Uterus (tissue), 4 donors: Measurements from ENCODE around the gene TM2D1. TPM values are rescaled to one million over a fixed set of nuclear protein-coding genes. Genes with fewer than 3 reads are reported as not detected.
"Not testable (repeated sequence)": the region's sequence is repeated elsewhere in the genome, so short reads cannot be mapped to it uniquely, and the experiment has no call there.

Source experiments
- DNase-seq, 2 donors: peaks; one replicate each; pipeline ENCODE4 v3.0.0-alpha.2; 2019 to 2020
- H3K27ac ChIP-seq, 2 donors: fragments of 200-600 bp; sonication (generic); 1 replicate in 1 of 2; 2 replicates in 1 of 2; pipeline ENCODE4 v1.5.1; 2016 to 2018
- H3K27me3 ChIP-seq, 2 donors: fragments of 200-600 bp; sonication (generic); one replicate each; pipeline ENCODE4 v1.5.1; 2018 to 2019; ENCODE audit warnings: control low read depth in 1 of 2
- H3K36me3 ChIP-seq, 2 donors: fragments of 200-600 bp; sonication (generic); one replicate each; pipeline ENCODE4 v1.5.1; 2019; ENCODE audit warnings: control low read depth in 1 of 2
- H3K4me1 ChIP-seq, 2 donors: fragments of 200-600 bp; sonication (generic); one replicate each; pipeline ENCODE4 v1.5.1; 2018 to 2019; ENCODE audit warnings: control low read depth in 1 of 2
- H3K4me3 ChIP-seq, 2 donors: fragments of 200-600 bp; sonication (generic); 1 replicate in 1 of 2; 2 replicates in 1 of 2; pipeline ENCODE4 v1.5.1; 2018 to 2019; ENCODE audit warnings: mild to moderate bottlenecking in 1 of 2
- H3K9me3 ChIP-seq, 2 donors: fragments of 200-600 bp; sonication (generic); one replicate each; pipeline ENCODE4 v1.5.1; 2019; ENCODE audit warnings: control low read depth in 1 of 2
- POLR2A ChIP-seq, 2 donors: fragments of 450-650 bp; IDR thresholded peaks; one replicate each; pipeline ENCODE4 v1.6.1; 2016; ENCODE audit warnings: antibody characterized with exemption in 2 of 2, mild to moderate bottlenecking in 1 of 2, moderate library complexity in 1 of 2
- intact Hi-C: fragments of 100-400 bp; cut with DNase I; formaldehyde crosslinking; loops from one replicate; pipeline ENCODE4 v1.15.1; 2023; ENCODE audit warnings: low total_unique reads
- total RNA-seq, 4 donors: library from RNA; depleted of rRNA in 3 of 4; stranded (reverse); fragments of >200 nt in 3 of 4; gene quantifications; one replicate each; pipeline versions ENCODE4 v1.1.0 to v1.2.4, GENCODE V29; 2014 to 2023
- TF ChIP-seq, protein P1 (sequence below), 4 experiments: fragments of 200-600 bp in 2 of 4; fragments of 450-650 bp in 2 of 4; sonication (generic) in 2 of 4; IDR thresholded peaks; one replicate each; pipeline ENCODE4 v1.5.1; 2016 to 2019; ENCODE audit warnings: antibody characterized with exemption in 4 of 4, mild to moderate bottlenecking in 2 of 4, moderate library complexity in 1 of 4
- donor health status: DM: yes; HTN: yes; CAD: no.

TM2D1 gene
- total RNA-seq, 4 donors from 2014 or later = 62.2 to 109 (median 87.8) TPM

DNA sequence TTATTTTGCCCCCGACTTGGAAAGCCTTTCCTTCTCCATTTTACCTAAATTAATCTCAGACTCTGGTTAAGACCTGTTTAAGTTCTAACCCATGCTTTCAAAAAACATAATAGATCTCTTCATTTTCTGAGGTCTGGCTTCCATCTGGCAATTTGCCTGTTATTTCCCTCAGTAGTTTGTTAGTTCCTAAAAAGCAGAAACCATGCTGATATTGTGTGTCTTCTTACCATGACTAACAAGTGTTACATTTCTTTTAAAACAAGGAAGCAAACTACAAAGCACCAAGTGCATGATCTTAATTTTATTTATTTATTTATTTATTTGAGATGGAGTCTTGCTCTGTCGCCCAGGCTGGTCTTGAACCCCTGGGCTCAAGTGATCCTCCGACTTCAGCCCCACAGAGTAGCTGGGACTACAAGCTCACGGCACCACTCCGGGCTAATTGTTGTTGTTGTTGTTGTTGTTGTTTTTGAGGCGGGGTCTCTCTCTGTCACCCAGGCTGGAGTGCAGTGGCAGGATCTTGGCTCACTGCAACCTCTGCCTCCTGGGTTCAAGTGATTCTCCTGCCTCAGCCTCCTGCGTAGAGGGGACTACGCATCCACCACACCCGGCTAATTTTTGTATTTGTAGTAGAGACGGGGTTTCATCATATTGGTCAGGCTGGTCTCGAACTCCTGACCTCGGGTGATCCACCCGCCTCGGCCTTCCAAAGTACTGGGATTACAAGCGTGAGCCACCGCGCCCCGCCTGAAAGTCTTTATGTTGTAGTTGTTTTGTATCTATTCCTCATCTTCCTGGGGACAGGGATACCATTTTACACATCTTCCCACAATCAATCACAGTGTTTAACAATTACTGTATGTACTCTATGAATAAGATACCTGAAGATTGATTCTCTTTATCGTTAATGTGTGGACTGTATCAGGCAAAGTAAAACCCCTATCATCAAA is 16.1 kb upstream of the TM2D1 start:
- intact Hi-C loops = no loop called here

GRCh38 chr1:61732726-61733125 is 7.8 kb upstream of the TM2D1 start:
- Histone ChIP-seq H3K4me1 (no peaks in the 10 kb centered on the region), H3K9me3 (no peaks in the 10 kb centered on the region), H3K4me3 (no peak overlapping the region), H3K27me3 (no peaks in the 10 kb centered on the region), H3K27ac (no peak overlapping the region), H3K36me3 (no peaks in the 10 kb centered on the region)
- TF ChIP-seq, protein P1, sequence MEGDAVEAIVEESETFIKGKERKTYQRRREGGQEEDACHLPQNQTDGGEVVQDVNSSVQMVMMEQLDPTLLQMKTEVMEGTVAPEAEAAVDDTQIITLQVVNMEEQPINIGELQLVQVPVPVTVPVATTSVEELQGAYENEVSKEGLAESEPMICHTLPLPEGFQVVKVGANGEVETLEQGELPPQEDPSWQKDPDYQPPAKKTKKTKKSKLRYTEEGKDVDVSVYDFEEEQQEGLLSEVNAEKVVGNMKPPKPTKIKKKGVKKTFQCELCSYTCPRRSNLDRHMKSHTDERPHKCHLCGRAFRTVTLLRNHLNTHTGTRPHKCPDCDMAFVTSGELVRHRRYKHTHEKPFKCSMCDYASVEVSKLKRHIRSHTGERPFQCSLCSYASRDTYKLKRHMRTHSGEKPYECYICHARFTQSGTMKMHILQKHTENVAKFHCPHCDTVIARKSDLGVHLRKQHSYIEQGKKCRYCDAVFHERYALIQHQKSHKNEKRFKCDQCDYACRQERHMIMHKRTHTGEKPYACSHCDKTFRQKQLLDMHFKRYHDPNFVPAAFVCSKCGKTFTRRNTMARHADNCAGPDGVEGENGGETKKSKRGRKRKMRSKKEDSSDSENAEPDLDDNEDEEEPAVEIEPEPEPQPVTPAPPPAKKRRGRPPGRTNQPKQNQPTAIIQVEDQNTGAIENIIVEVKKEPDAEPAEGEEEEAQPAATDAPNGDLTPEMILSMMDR (IDR thresholded peaks at IDR 0.05) = no peak
- TF ChIP-seq POLR2A (IDR thresholded peaks at IDR 0.05) = no peak
- intact Hi-C loops = no loop called here
- no peak for DNase-seq

More for the DNA sequence above, 16.1 kb upstream of the TM2D1 start:
- no peak for TF ChIP-seq POLR2A (IDR thresholded peaks at IDR 0.05)
- TF ChIP-seq, protein P1 (IDR thresholded peaks at IDR 0.05) = no peak
- no peaks in the 10 kb centered on the region for H3K4me1 ChIP-seq
- peak overlapping the region; percentile 94 to 98 for H3K27ac ChIP-seq
- no peaks in the 10 kb centered on the region for H3K36me3 ChIP-seq
- peak overlapping the region in 1 of 2 donors; percentile 93 for H3K4me3 ChIP-seq
- DNase-seq = no peak
- no peaks in the 10 kb centered on the region for H3K9me3 ChIP-seq
- no peaks in the 10 kb centered on the region for H3K27me3 ChIP-seq

GRCh38 chr1:61730679-61731078 is 5.7 kb upstream of the TM2D1 start:
- H3K27me3 ChIP-seq, H3K36me3 ChIP-seq, H3K4me1 ChIP-seq, DNase-seq, intact Hi-C loops, H3K4me3 ChIP-seq, H3K27ac ChIP-seq, H3K9me3 ChIP-seq: not testable (repeated sequence)

DNA sequence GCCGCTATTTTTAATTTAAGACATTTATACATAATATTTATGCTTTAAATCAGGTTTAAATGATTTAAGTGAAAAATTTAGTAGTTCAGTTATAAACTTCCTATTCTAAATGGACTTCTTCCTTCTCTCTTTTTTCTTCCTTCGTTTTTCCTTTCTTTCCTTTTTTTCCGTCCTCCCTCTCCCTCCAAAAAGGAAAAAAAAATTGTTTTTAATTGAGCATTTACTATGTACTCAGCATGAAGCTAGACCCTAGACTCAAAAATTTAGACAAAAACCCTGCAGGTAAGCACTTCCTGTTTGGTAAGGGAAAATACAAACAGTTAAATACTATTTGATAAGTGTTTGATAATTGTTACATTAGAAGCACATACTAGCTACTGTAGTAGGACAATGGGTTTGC is 2.6 kb upstream of the TM2D1 start:
- H3K27ac ChIP-seq = no peak overlapping the region
- H3K9me3 ChIP-seq = no peaks in the 10 kb centered on the region
- peaks cover 0 to 7% of the 10 kb centered on the region in 2 donors for H3K4me1 ChIP-seq
- TF ChIP-seq POLR2A (IDR thresholded peaks at IDR 0.05) = no peak
- TF ChIP-seq, protein P1 (IDR thresholded peaks at IDR 0.05) = no peak
- DNase-seq = no peak
- H3K27me3 ChIP-seq = no peaks in the 10 kb centered on the region
- H3K36me3 ChIP-seq = no peaks in the 10 kb centered on the region
- intact Hi-C loops = no loop called here
- H3K4me3 ChIP-seq = no peak overlapping the region

DNA sequence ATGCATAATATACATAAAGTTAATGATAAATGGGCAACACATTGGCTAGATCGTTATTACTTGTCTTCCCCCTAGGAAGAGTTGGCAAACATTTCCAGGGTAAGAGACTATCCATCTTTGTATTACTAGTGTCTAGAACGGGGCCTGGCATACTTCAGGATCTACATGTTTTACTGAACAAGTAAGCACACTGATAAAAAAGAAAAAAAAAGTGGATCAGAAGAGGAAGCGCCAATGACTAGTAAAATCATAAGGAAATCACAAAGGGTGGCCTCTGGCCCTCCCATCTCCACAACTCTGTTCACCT is 482 bp downstream of the TM2D1 start:
- peaks cover 0 to 7% of the 10 kb centered on the region in 2 donors for H3K4me1 ChIP-seq
- DNase-seq = no peak
- intact Hi-C loops = no loop called here
- H3K9me3 ChIP-seq = no peaks in the 10 kb centered on the region
- H3K36me3 ChIP-seq = no peaks in the 10 kb centered on the region
- peak overlapping the region; percentile 85 to 94 for H3K4me3 ChIP-seq
- no peaks in the 10 kb centered on the region for H3K27me3 ChIP-seq
- TF ChIP-seq, protein P1 (IDR thresholded peaks at IDR 0.05) = no peak
- peak overlapping the region; percentile 89 to 92 for H3K27ac ChIP-seq

DNA sequence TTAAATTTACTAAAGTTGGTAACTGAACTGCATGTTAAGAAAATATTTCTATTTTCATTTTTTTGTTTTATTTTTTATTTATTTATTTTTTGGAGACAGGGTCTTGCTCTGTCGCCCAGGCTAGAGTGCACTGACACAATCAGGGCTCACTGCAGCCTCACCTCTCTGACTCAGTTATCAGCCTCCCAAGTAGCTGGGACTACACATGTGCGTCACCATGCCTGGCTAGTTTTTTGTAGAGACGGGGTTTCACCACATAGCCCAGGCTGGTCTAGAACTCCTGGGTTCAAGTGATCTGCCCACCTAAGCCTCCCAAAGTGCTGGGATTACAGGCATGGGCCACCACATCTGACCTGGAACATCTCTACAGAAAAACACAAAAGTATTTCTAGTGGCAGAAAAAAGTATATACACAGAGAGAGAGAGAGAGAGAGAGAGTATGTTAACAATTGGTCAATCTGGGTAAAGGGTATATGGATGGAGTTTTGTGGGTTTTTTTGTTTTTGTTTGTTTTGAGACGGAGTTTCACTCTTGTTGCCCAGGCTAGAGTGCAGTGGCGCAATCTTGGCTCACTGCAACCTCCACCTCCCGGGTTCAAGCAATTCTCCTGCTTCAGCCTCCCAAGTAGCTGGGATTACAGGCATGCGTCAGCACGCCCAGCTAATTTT is 5.8 kb downstream of the TM2D1 start:
- H3K27me3 ChIP-seq, H3K27ac ChIP-seq, H3K36me3 ChIP-seq, H3K4me3 ChIP-seq, DNase-seq, H3K9me3 ChIP-seq, intact Hi-C loops, H3K4me1 ChIP-seq: not testable (repeated sequence)
